HEK293T (cell line): ENCODE measurements around the gene GPR157.
"Not testable (repeated sequence)": the region's sequence is repeated elsewhere in the genome, so short reads cannot be mapped to it uniquely, and the experiment has no call there.

Experiments used
- CTCF ChIA-PET: fragments of 350-600 bp; formaldehyde crosslinking; extraction: SDS; loops from one replicate; lab custom pipeline; 2021; ENCODE audit warnings: antibody characterized with exemption, inconsistent platforms; lab: Yijun Ruan, JAX
- POLR2A ChIA-PET: fragments of 350-600 bp; formaldehyde crosslinking; extraction: SDS; loops from one replicate; lab custom pipeline; 2020; ENCODE audit warnings: antibody characterized with exemption, inconsistent platforms; lab: Yijun Ruan, JAX
- DNase-seq: peaks from one replicate; pipeline ENCODE4 v3.0.0; 2012; ENCODE audit warnings: mixed read lengths; ENCODE audit errors: extremely low spot score
- ARNT ChIP-seq: fragments of 450-650 bp; IDR thresholded peaks from 2 replicates; pipeline ENCODE4 v1.6.1; 2017; ENCODE audit warnings: mild to moderate bottlenecking
- BHLHE40 ChIP-seq: fragments of 450-650 bp; IDR thresholded peaks from 2 replicates; pipeline ENCODE4 v1.6.1; 2016; ENCODE audit warnings: mild to moderate bottlenecking, moderate library complexity, borderline replicate concordance
- CTBP1 ChIP-seq: fragments of 450-650 bp; IDR thresholded peaks from 2 replicates; pipeline ENCODE4 v1.6.1; 2016; ENCODE audit warnings: borderline replicate concordance
- ELF4 ChIP-seq: fragments of 450-650 bp; IDR thresholded peaks from 2 replicates; pipeline ENCODE4 v1.6.1; 2017; ENCODE audit warnings: antibody characterized with exemption
- FOXA1 ChIP-seq: fragments of 450-650 bp; IDR thresholded peaks from 2 replicates; pipeline ENCODE4 v1.6.1; 2016; ENCODE audit warnings: mild to moderate bottlenecking
- FOXK2 ChIP-seq: fragments of 450-650 bp; IDR thresholded peaks from 2 replicates; pipeline ENCODE4 v1.6.1; 2016; ENCODE audit warnings: mild to moderate bottlenecking
- FOXM1 ChIP-seq: fragments of 450-650 bp; IDR thresholded peaks from 2 replicates; pipeline ENCODE4 v1.6.1; 2017; ENCODE audit warnings: mild to moderate bottlenecking, borderline replicate concordance
- HDGF ChIP-seq: fragments of 450-650 bp; IDR thresholded peaks from 2 replicates; pipeline ENCODE4 v1.6.1; 2017; ENCODE audit warnings: antibody characterized with exemption, borderline replicate concordance
- L3MBTL2 ChIP-seq: fragments of 450-650 bp; conservative IDR thresholded peaks from 2 replicates; pipeline ENCODE4 v1.6.1; 2016; ENCODE audit warnings: mild to moderate bottlenecking
- LEF1 ChIP-seq: fragments of 450-650 bp; IDR thresholded peaks from 2 replicates; pipeline ENCODE4 v1.6.1; 2017; ENCODE audit warnings: mild to moderate bottlenecking, borderline replicate concordance
- NFRKB ChIP-seq: fragments of 450-650 bp; IDR thresholded peaks from 2 replicates; pipeline ENCODE4 v1.6.1; 2016; ENCODE audit warnings: mild to moderate bottlenecking, moderate library complexity
- SP1 ChIP-seq: fragments of 450-650 bp; IDR thresholded peaks from 2 replicates; pipeline ENCODE4 v1.6.1; 2017
- SUZ12 ChIP-seq: fragments of 450-650 bp; IDR thresholded peaks from 2 replicates; pipeline ENCODE4 v1.6.1; 2016; ENCODE audit warnings: mild to moderate bottlenecking
- TARDBP ChIP-seq: fragments of 450-650 bp; IDR thresholded peaks from 2 replicates; pipeline ENCODE4 v1.6.1; 2016
- ZNF384 ChIP-seq: fragments of 450-650 bp; IDR thresholded peaks from 2 replicates; pipeline ENCODE4 v1.6.1; 2016
- TF ChIP-seq, protein P1 (sequence below): fragments of 450-650 bp; IDR thresholded peaks from 2 replicates; pipeline ENCODE4 v1.6.1; 2016

GPR157 gene

DNA sequence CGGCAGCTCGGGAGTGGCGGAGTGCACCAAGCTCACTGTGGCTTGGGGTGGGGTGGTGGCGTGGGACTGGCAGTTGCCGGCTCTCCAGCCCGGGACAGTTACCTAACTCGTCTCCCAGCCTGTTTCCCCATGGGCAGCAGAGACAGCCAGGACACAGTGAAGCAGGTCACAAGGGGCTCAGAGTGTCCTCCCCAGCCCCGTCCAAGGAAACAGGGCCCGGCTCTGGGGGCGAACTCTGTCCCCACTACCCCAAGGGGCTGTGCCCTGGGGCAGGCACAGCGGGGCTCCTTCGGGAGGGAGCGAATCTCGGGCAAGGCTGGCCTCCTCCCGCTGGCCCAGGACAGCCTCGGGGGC is 759 bp downstream of the GPR157 start:
- POLR2A ChIA-PET, result no interaction called here
- CTCF ChIA-PET, result no interaction called here
- no peak for DNase-seq
- TF ChIP-seq HDGF, result no peak
- TF ChIP-seq NFRKB, result no peak
- TF ChIP-seq CTBP1, result no peak
- TF ChIP-seq ZNF384, result no peak
- no peak for TF ChIP-seq LEF1
- TF ChIP-seq SP1, result no peak
- TF ChIP-seq ARNT, result no peak
- no peak for TF ChIP-seq L3MBTL2
- TF ChIP-seq SUZ12, result no peak
- no peak for TF ChIP-seq FOXA1
- no peak for TF ChIP-seq TARDBP

DNA sequence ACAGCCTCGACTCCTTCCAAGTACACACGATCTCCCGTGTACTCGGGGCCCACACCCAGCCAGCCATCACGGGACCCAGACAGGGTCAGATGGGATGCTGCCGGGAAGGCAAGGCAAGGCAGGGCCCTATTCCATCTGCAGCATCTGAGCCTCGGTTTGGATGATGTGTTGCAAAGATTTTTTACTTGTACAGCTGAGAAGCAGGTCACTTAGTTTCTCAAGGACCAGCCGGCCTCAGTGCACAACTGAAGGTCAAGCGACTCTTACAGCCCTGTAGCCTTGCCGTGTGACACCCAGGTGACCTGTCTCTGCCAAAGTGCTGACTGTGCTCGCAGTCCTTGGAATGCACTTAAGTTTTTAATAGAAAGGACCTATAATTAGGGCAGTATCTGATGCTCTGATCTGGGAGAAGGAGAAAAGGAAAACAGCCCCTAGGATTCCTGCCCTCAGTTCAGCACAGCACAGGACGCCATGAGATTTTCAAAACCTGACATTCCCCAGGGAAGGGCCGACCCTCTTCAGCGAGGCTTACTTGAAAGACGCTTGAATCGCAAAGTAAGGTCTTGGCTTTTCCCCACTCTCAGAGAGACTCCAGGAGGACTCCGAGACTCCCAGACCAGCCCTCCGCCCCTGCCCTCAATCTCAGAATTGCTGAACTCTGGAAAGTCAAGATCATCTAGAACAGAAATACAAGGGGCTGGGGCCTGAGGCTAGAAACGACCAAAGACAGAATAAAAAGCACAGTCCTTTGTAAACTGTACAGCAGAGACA is 1.3 kb downstream of the GPR157 start:
- ChIA-PET CTCF (interaction anchor here (0.8 kb wide), 1 partner anchor 14 kb away, joined by 4 read pairs; no protein-coding TSS in a partner anchor), POLR2A (no interaction called here)
- no peak for TF ChIP-seq SUZ12
- TF ChIP-seq NFRKB, result no peak
- TF ChIP-seq HDGF, result no peak
- TF ChIP-seq FOXM1, result no peak
- no peak for TF ChIP-seq ZNF384
- no peak for TF ChIP-seq ARNT
- TF ChIP-seq, protein P1, sequence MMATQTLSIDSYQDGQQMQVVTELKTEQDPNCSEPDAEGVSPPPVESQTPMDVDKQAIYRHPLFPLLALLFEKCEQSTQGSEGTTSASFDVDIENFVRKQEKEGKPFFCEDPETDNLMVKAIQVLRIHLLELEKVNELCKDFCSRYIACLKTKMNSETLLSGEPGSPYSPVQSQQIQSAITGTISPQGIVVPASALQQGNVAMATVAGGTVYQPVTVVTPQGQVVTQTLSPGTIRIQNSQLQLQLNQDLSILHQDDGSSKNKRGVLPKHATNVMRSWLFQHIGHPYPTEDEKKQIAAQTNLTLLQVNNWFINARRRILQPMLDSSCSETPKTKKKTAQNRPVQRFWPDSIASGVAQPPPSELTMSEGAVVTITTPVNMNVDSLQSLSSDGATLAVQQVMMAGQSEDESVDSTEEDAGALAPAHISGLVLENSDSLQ, result no peak
- no peak for TF ChIP-seq ELF4
- TF ChIP-seq SP1, result no peak
- TF ChIP-seq L3MBTL2, result no peak
- no peak for TF ChIP-seq LEF1
- no peak for TF ChIP-seq FOXK2
- TF ChIP-seq CTBP1, result no peak
- no peak for TF ChIP-seq TARDBP
- TF ChIP-seq FOXA1, result no peak
- no peak for TF ChIP-seq BHLHE40
- DNase-seq, result no peak

- POLR2A ChIA-PET, result no interaction called here
- CTCF ChIA-PET, result interaction anchor here (0.8 kb wide), 1 partner anchor 15 kb away, joined by 4 read pairs; no protein-coding TSS in a partner anchor
Observed at GRCh38 chr1:9126511-9126910, 2.4 kb downstream of the GPR157 start.

GRCh38 chr1:9125847-9126246 is 3.1 kb downstream of the GPR157 start:
- DNase-seq, POLR2A ChIA-PET, CTCF ChIA-PET: not testable (repeated sequence)

More at GRCh38 chr1:9126511-9126910, 2.4 kb downstream of the GPR157 start:
- DNase-seq, result no peak
- TF ChIP-seq TARDBP (no peak), FOXA1 (no peak), SP1 (no peak), BHLHE40 (no peak), HDGF (no peak), FOXK2 (no peak), CTBP1 (no peak), ZNF384 (no peak), ARNT (no peak), FOXM1 (no peak)
- TF ChIP-seq, protein P1, result no peak

- no peak for DNase-seq
- ChIA-PET CTCF (no interaction called here), POLR2A (no interaction called here)
- TF ChIP-seq HDGF (no peak), FOXM1 (no peak), L3MBTL2 (no peak), SUZ12 (no peak), ELF4 (no peak), NFRKB (no peak)
- TF ChIP-seq, protein P1, result no peak
Observed at GRCh38 chr1:9125325-9125724, 3.6 kb downstream of the GPR157 start.

- POLR2A ChIA-PET, result not testable (repeated sequence)
Observed at GRCh38 chr1:9124389-9124788, 4.5 kb downstream of the GPR157 start.

DNA sequence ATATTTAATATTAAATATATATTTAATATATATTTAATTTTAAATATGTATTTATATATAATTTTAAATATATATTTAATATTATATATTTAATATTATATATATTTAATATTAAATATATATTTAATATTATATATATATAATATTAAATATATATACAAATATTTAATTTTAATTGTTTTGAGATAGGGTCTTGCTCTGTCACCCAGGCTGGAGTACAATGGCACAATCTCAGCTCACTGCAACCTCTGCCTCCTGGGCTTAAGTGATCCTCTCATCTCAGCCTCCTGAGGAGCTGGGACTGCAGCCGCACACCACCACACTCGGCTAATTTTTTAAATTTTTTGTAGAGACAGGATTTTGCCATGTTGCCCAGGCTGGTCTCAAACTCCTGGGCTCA is 5.2 kb downstream of the GPR157 start:
- POLR2A ChIA-PET, result not testable (repeated sequence)

More at GRCh38 chr1:9124389-9124788, 4.5 kb downstream of the GPR157 start:
- CTCF ChIA-PET, DNase-seq: not testable (repeated sequence)

More for the DNA sequence above, 5.2 kb downstream of the GPR157 start:
- DNase-seq, CTCF ChIA-PET: not testable (repeated sequence)
